ENCODE data around the gene SETMAR.
A peak's percentile ranks its signal among the peaks of the same experiment; 100 is the strongest.

- TF ChIP-seq POLR2A (IDR thresholded peaks at IDR 0.05) (no peak), CTCF (IDR thresholded peaks at IDR 0.05) (peak; percentile 44 to 56 (median 47)), EP300 (IDR thresholded peaks at IDR 0.05) (no peak)
These were observed 31.3 kb upstream of the SETMAR start for GRCh38 chr3:4271834-4272233.
